Measurements from ENCODE around the gene SGCG.

The SGCG gene

GRCh38 chr13:23352161-23352560 lies 171.4 kb downstream of the SGCG start:
- H2AFZ ChIP-seq (ENCODE audit: low read length), result no peak overlapping the region
- H3K9me2 ChIP-seq (replicated peaks; ENCODE audit: low read depth, low read length), result no peaks in the 10 kb centered on the region
- peaks cover 61% of the 10 kb centered on the region; the same call in 1 of the 2 replicates for H3K36me3 ChIP-seq (ENCODE audit: insufficient read depth, low read length)
- H3K9me3 ChIP-seq (ENCODE audit: insufficient read depth, low read depth, low read length), result no peaks in the 10 kb centered on the region
- peaks cover 6% of the 10 kb centered on the region; the same call in 1 of the 2 replicates for H3K79me2 ChIP-seq (ENCODE audit: insufficient read depth, low read length)
- H4K20me1 ChIP-seq (ENCODE audit: insufficient read depth, low read length, poor library complexity, severe bottlenecking), result no peaks in the 10 kb centered on the region
- H3K4me3 ChIP-seq (ENCODE audit: low read length, poor library complexity, severe bottlenecking), result no peak overlapping the region
- H3K9ac ChIP-seq (ENCODE audit: low read depth, low read length, poor library complexity, severe bottlenecking), result no peak overlapping the region
- H3F3A ChIP-seq (ENCODE audit: low read depth), result no peaks in the 10 kb centered on the region
- peaks cover 4% of the 10 kb centered on the region for H3K4me1 ChIP-seq (ENCODE audit: insufficient read depth, low read length, poor library complexity, severe bottlenecking)
- no peak overlapping the region for H3K4me2 ChIP-seq (ENCODE audit: low read depth, low read length, poor library complexity, severe bottlenecking)
- TF ChIP-seq CTCF (conservative IDR thresholded peaks at IDR 0.05; ENCODE audit: low read length) (no peak), EZH2phosphoT487 (IDR thresholded peaks at IDR 0.05; ENCODE audit: borderline replicate concordance) (no peak)
- H3K27me3 ChIP-seq (ENCODE audit: insufficient read depth, low read length, poor library complexity, severe bottlenecking), result no peaks in the 10 kb centered on the region

- Histone ChIP-seq H3K79me2 (ENCODE audit: insufficient read depth, low read length) (peaks cover 6% of the 10 kb centered on the region; the same call in 1 of the 2 replicates), H3K9ac (ENCODE audit: low read depth, low read length, poor library complexity, severe bottlenecking) (no peak overlapping the region), H3F3A (ENCODE audit: low read depth) (no peaks in the 10 kb centered on the region), H3K27me3 (ENCODE audit: insufficient read depth, low read length, poor library complexity, severe bottlenecking) (no peaks in the 10 kb centered on the region), H3K36me3 (ENCODE audit: insufficient read depth, low read length) (peaks cover 65% of the 10 kb centered on the region; the same call in 1 of the 2 replicates), H3K4me2 (ENCODE audit: low read depth, low read length, poor library complexity, severe bottlenecking) (no peak overlapping the region), H3K9me3 (ENCODE audit: insufficient read depth, low read depth, low read length) (no peaks in the 10 kb centered on the region), H3K9me2 (replicated peaks; ENCODE audit: low read depth, low read length) (no peaks in the 10 kb centered on the region), H3K4me1 (ENCODE audit: insufficient read depth, low read length, poor library complexity, severe bottlenecking) (peaks cover 4% of the 10 kb centered on the region), H4K20me1 (ENCODE audit: insufficient read depth, low read length, poor library complexity, severe bottlenecking) (no peaks in the 10 kb centered on the region), H2AFZ (ENCODE audit: low read length) (no peak overlapping the region), H3K4me3 (ENCODE audit: low read length, poor library complexity, severe bottlenecking) (no peak overlapping the region)
- TF ChIP-seq EZH2phosphoT487 (IDR thresholded peaks at IDR 0.05; ENCODE audit: borderline replicate concordance), result no peak
- no peak for TF ChIP-seq CTCF (conservative IDR thresholded peaks at IDR 0.05; ENCODE audit: low read length)
Observed at GRCh38 chr13:23354520-23354919, 173.7 kb downstream of the SGCG start.

GRCh38 chr13:23356368-23356767 lies 175.6 kb downstream of the SGCG start:
- H3F3A ChIP-seq (ENCODE audit: low read depth), result no peaks in the 10 kb centered on the region
- H3K4me2 ChIP-seq (ENCODE audit: low read depth, low read length, poor library complexity, severe bottlenecking), result no peak overlapping the region
- peaks cover 65% of the 10 kb centered on the region; the same call in 1 of the 2 replicates for H3K36me3 ChIP-seq (ENCODE audit: insufficient read depth, low read length)
- H3K27me3 ChIP-seq (ENCODE audit: insufficient read depth, low read length, poor library complexity, severe bottlenecking), result no peaks in the 10 kb centered on the region
- peaks cover 6% of the 10 kb centered on the region; the same call in 1 of the 2 replicates for H3K79me2 ChIP-seq (ENCODE audit: insufficient read depth, low read length)
- H3K9me2 ChIP-seq (replicated peaks; ENCODE audit: low read depth, low read length), result no peaks in the 10 kb centered on the region
- H3K9ac ChIP-seq (ENCODE audit: low read depth, low read length, poor library complexity, severe bottlenecking), result no peak overlapping the region
- no peaks in the 10 kb centered on the region for H4K20me1 ChIP-seq (ENCODE audit: insufficient read depth, low read length, poor library complexity, severe bottlenecking)
- H2AFZ ChIP-seq (ENCODE audit: low read length), result no peak overlapping the region
- H3K4me3 ChIP-seq (ENCODE audit: low read length, poor library complexity, severe bottlenecking), result no peak overlapping the region
- no peak for TF ChIP-seq CTCF (conservative IDR thresholded peaks at IDR 0.05; ENCODE audit: low read length)
- no peak for TF ChIP-seq EZH2phosphoT487 (IDR thresholded peaks at IDR 0.05; ENCODE audit: borderline replicate concordance)
- no peaks in the 10 kb centered on the region for H3K9me3 ChIP-seq (ENCODE audit: insufficient read depth, low read depth, low read length)
- peaks cover 4% of the 10 kb centered on the region for H3K4me1 ChIP-seq (ENCODE audit: insufficient read depth, low read length, poor library complexity, severe bottlenecking)

All from Loucy (cell line).